HepG2 (cell line): ENCODE measurements around the gene AGTRAP. TPM values are rescaled to one million over a fixed set of nuclear protein-coding genes. Genes with fewer than 3 reads are reported as not detected.
A peak's percentile ranks its signal among the peaks of the same experiment; 100 is the strongest.

Experiments used
- ATAC-seq: fragments of 200-7000 bp; cut with Tn5 transposase; 3 replicates; pipeline ENCODE4 v1.9.1; 2020; ENCODE audit warnings: mild to moderate bottlenecking, moderate library complexity
- BruUV-seq: library from RNA; stranded (reverse); fragments of 400-500 nt; replicated peaks from 2 replicates; lab custom pipeline; 2021; lab: Mats Ljungman, UMichigan
- CTCF ChIA-PET: fragments of 300-600 bp; formaldehyde crosslinking; extraction: SDS; loops from one replicate; lab custom pipeline; 2021; ENCODE audit warnings: low total read pairs, inconsistent platforms, low intra/inter-chr PET ratio; lab: Yijun Ruan, JAX
- POLR2A ChIA-PET: fragments of 350-600 bp; sonication (Branson Sonifier 250); formaldehyde crosslinking; loops from one replicate; lab custom pipeline; 2020; ENCODE audit warnings: antibody characterized with exemption, inconsistent platforms; lab: Yijun Ruan, JAX
- DNase-seq: peaks from one replicate; pipeline ENCODE4 v3.0.0-alpha.2; 2015; ENCODE audit warnings: low spot score
- FAIRE-seq: peaks from 3 replicates; lab custom pipeline; 2011; peaks lifted over from hg19 to GRCh38; lab: Jason Lieb, UNC
- H2AFZ ChIP-seq: one replicate; pipeline ENCODE4 v1.6.1; 2011; ENCODE audit warnings: low read length, inconsistent platforms
- H3K27ac ChIP-seq: fragments of 300-600 bp; 3 replicates; pipeline ENCODE4 v1.8.0; 2011; ENCODE audit warnings: mixed run types, mild to moderate bottlenecking, mixed read lengths, low read length, inconsistent platforms; ENCODE audit not compliant: insufficient read depth; ENCODE audit errors: extremely low read length
- H3K27me3 ChIP-seq, 2 experiments: fragments of 200-600 bp in 1 of 2; 2 replicates in 1 of 2; 3 replicates in 1 of 2; pipeline versions ENCODE4 v1.6.0 to v1.8.0; 2011; ENCODE audit warnings: low read length in 2 of 2, mild to moderate bottlenecking in 2 of 2, moderate library complexity in 2 of 2, inconsistent platforms in 1 of 2; ENCODE audit not compliant: insufficient read depth in 2 of 2, control insufficient read depth in 1 of 2
- H3K36me3 ChIP-seq, 2 experiments: fragments of 200-600 bp in 1 of 2; replicated peaks in 1 of 2; 2 replicates in 1 of 2; 3 replicates in 1 of 2; pipeline versions ENCODE4 v1.5.1 to v1.8.0; 2011; ENCODE audit warnings: low read length in 2 of 2, inconsistent platforms in 1 of 2; ENCODE audit not compliant: insufficient read depth in 2 of 2, control insufficient read depth in 1 of 2
- H3K4me1 ChIP-seq: 2 replicates; pipeline ENCODE4 v1.5.1; 2012; ENCODE audit warnings: low read length, inconsistent platforms; ENCODE audit not compliant: insufficient read depth
- H3K4me2 ChIP-seq: 2 replicates; pipeline ENCODE4 v1.6.0; 2011; ENCODE audit warnings: low read depth, low read length, inconsistent platforms
- H3K4me3 ChIP-seq, 3 experiments: fragments of 200-600 bp in 1 of 3; sonication (generic), shearing (Covaris generic) in 1 of 3; replicated peaks in 1 of 3; 2 replicates each; pipeline ENCODE4 v1.5.1; 2011 to 2016; ENCODE audit warnings: low read length in 3 of 3, inconsistent platforms in 2 of 3, low read depth in 2 of 3, mild to moderate bottlenecking in 2 of 3, control low read depth in 1 of 3, mixed read lengths in 1 of 3; ENCODE audit not compliant: insufficient read depth in 1 of 3
- H3K79me2 ChIP-seq: one replicate; pipeline ENCODE4 v1.6.1; 2011; ENCODE audit warnings: low read length, inconsistent platforms; ENCODE audit not compliant: insufficient read depth
- H3K9ac ChIP-seq: 2 replicates; pipeline ENCODE4 v1.6.0; 2011; ENCODE audit warnings: mild to moderate bottlenecking, low read depth, low read length, inconsistent platforms; ENCODE audit not compliant: insufficient read depth
- H3K9me3 ChIP-seq: 2 replicates; pipeline ENCODE4 v1.5.1; 2012; ENCODE audit warnings: mild to moderate bottlenecking, low read length
- H4K20me1 ChIP-seq: 2 replicates; pipeline ENCODE4 v1.6.0; 2011; ENCODE audit warnings: inconsistent platforms, mild to moderate bottlenecking, low read length, moderate library complexity; ENCODE audit not compliant: insufficient read depth
- AGO1 ChIP-seq: fragments of 200-400 bp; formaldehyde crosslinking; IDR thresholded peaks from 2 replicates; pipeline ENCODE4 v1.6.1; 2017; ENCODE audit warnings: mild to moderate bottlenecking, low read depth, low read length, moderate library complexity; ENCODE audit not compliant: poor library complexity, severe bottlenecking
- CEBPB ChIP-seq: IDR thresholded peaks from 2 replicates; pipeline ENCODE4 v1.6.1; 2011; ENCODE audit warnings: low read depth, low read length, improper control_type of control experiment, borderline replicate concordance
- DMAP1 ChIP-seq: IDR thresholded peaks from 2 replicates; pipeline ENCODE4 v1.6.1; 2016
- EHMT2 ChIP-seq: fragments of 200-600 bp; sonication (generic); IDR thresholded peaks from 2 replicates; pipeline ENCODE4 v1.7.0; 2017; ENCODE audit warnings: antibody characterized with exemption, low read depth, low read length, borderline replicate concordance
- ELF4 ChIP-seq: sonication (generic); formaldehyde crosslinking; IDR thresholded peaks from 2 replicates; pipeline ENCODE4 v1.5.0; 2020; ENCODE audit warnings: missing genetic modification reagents, mild to moderate bottlenecking, moderate library complexity, borderline replicate concordance
- FOSL2 ChIP-seq: sonication (generic); formaldehyde crosslinking; IDR thresholded peaks from 2 replicates; pipeline ENCODE4 v1.4.0; 2020; ENCODE audit warnings: missing genetic modification reagents
- GATAD2A ChIP-seq: IDR thresholded peaks from 2 replicates; pipeline ENCODE4 v1.6.1; 2016
- HNF4G ChIP-seq, 2 experiments: sonication (generic) in 1 of 2; formaldehyde crosslinking in 1 of 2; IDR thresholded peaks; 2 replicates each; pipeline versions ENCODE4 v1.4.0 to v1.6.1; 2011 to 2020; ENCODE audit warnings: borderline replicate concordance in 2 of 2, low read depth in 2 of 2, mild to moderate bottlenecking in 2 of 2, low read length in 1 of 2, missing genetic modification reagents in 1 of 2, moderate library complexity in 1 of 2
- KAT8 ChIP-seq: IDR thresholded peaks from 2 replicates; pipeline ENCODE4 v1.6.1; 2016; ENCODE audit warnings: missing genetic modification reagents, missing compliant biosample characterization
- MAX ChIP-seq: IDR thresholded peaks from 2 replicates; pipeline ENCODE4 v1.6.1; 2012; ENCODE audit warnings: inconsistent platforms
- MED13 ChIP-seq: sonication (generic); formaldehyde crosslinking; IDR thresholded peaks from 2 replicates; pipeline ENCODE4 v1.5.0; 2020; ENCODE audit warnings: missing genetic modification reagents
- MYC ChIP-seq: sonication (generic); formaldehyde crosslinking; IDR thresholded peaks from 2 replicates; pipeline ENCODE4 v1.9.0; 2021; ENCODE audit warnings: missing genetic modification reagents, borderline replicate concordance
- NCOA2 ChIP-seq: sonication (generic); formaldehyde crosslinking; IDR thresholded peaks from 2 replicates; pipeline ENCODE4 v1.8.0; 2022; ENCODE audit warnings: inconsistent platforms
- PAX8 ChIP-seq: sonication (generic); formaldehyde crosslinking; IDR thresholded peaks from 2 replicates; pipeline ENCODE4 v1.8.0; 2022; ENCODE audit warnings: mild to moderate bottlenecking, missing genetic modification reagents, borderline replicate concordance
- POLR2A ChIP-seq, 2 experiments: IDR thresholded peaks; 2 replicates each; pipeline ENCODE4 v1.6.1; 2011; ENCODE audit warnings: low read depth in 2 of 2, low read length in 2 of 2, mild to moderate bottlenecking in 1 of 2, moderate library complexity in 1 of 2; ENCODE audit not compliant: insufficient read depth in 1 of 2
- SALL2 ChIP-seq: sonication (generic); formaldehyde crosslinking; IDR thresholded peaks from 2 replicates; pipeline ENCODE4 v1.8.1; 2023; ENCODE audit warnings: mild to moderate bottlenecking, missing genetic modification reagents, inconsistent platforms
- SAP130 ChIP-seq: IDR thresholded peaks from 2 replicates; pipeline ENCODE4 v1.6.1; 2016; ENCODE audit warnings: low read depth
- SIN3A ChIP-seq: IDR thresholded peaks from 2 replicates; pipeline ENCODE4 v1.6.1; 2011; ENCODE audit warnings: low read depth, mild to moderate bottlenecking, control low read depth, low read length, borderline replicate concordance
- YY1 ChIP-seq: IDR thresholded peaks from 2 replicates; pipeline ENCODE4 v1.6.1; 2011; ENCODE audit warnings: low read length, low read depth, moderate library complexity, mild to moderate bottlenecking; ENCODE audit not compliant: insufficient read depth, insufficient replicate concordance
- ZBTB7B ChIP-seq: sonication (generic); formaldehyde crosslinking; IDR thresholded peaks from 2 replicates; pipeline ENCODE4 v1.4.0; 2020; ENCODE audit warnings: missing genetic modification reagents
- ZFP82 ChIP-seq: sonication (generic); formaldehyde crosslinking; IDR thresholded peaks from 2 replicates; pipeline ENCODE4 v1.5.1; 2020; ENCODE audit warnings: mild to moderate bottlenecking, missing genetic modification reagents, borderline replicate concordance
- ZNF460 ChIP-seq: sonication (generic); formaldehyde crosslinking; IDR thresholded peaks from 2 replicates; pipeline ENCODE4 v1.5.1; 2020; ENCODE audit warnings: missing genetic modification reagents, mild to moderate bottlenecking, borderline replicate concordance
- ZNF644 ChIP-seq: IDR thresholded peaks from 2 replicates; pipeline ENCODE4 v1.6.1; 2016; ENCODE audit warnings: low read depth
- ZNF7 ChIP-seq: IDR thresholded peaks from 2 replicates; pipeline ENCODE4 v1.6.1; 2016; ENCODE audit warnings: missing biosample characterization, missing genetic modification reagents
- ZZZ3 ChIP-seq: sonication (generic); formaldehyde crosslinking; IDR thresholded peaks from 2 replicates; pipeline ENCODE4 v1.4.0; 2020; ENCODE audit warnings: missing genetic modification reagents, mild to moderate bottlenecking, borderline replicate concordance
- WGBS: methylation state at CpG from one replicate; pipeline ENCODE4 v1.1.6; 2017; ENCODE audit warnings: low lambda C conversion rate; 5-methylcytosine and 5-hydroxymethylcytosine counted together
- in situ Hi-C: cut with HindIII; loops from 2 replicates; pipeline ENCODE4 v1.10.0; 2017; ENCODE audit warnings: low pct_unique_long_range_greater_than_20kb; ENCODE audit not compliant: extremely low pct_ligation_motif_present
- intact Hi-C: fragments of 100-400 bp; cut with micrococcal nuclease; formaldehyde crosslinking; loops from one replicate; pipeline ENCODE4 v1.10.0; 2022; ENCODE audit not compliant: unreplicated experiment
- polyA plus RNA-seq, 8 experiments: library from polyadenylated mRNA; depleted of rRNA in 3 of 8; stranded (reverse) in 7 of 8; unstranded in 1 of 8; fragments of >200 nt; fragmentation: Illumina TruSeq in 4 of 8; extraction: Trizol in 4 of 8; gene quantifications; 2 replicates each; pipeline versions ENCODE4 v1.2.1 to v1.2.3, GENCODE V29; 2011 to 2016; ENCODE audit warnings: low read depth in 4 of 8, missing spikeins in 1 of 8, mixed read lengths in 1 of 8; ENCODE audit not compliant: insufficient read depth in 1 of 8
- total RNA-seq, 5 experiments: library from RNA; depleted of rRNA; stranded (reverse); fragments of >200 nt; fragmentation: Illumina TruSeq; extraction: Trizol; gene quantifications; 2 replicates each; pipeline ENCODE4 v1.2.3, GENCODE V29; 2016; ENCODE audit warnings: low read depth in 1 of 5

AGTRAP gene
- total and polyA plus RNA-seq, 2 of the 13 experiments (the other 11 are each of a cell fraction or from before 2014, with no cell fraction given), result 28.3 to 32.0 TPM

- ChIA-PET CTCF (no interaction called here), POLR2A (interaction anchor here (0.7 to 3.5 kb wide), 16 partner anchors 10 to 474 kb away, joined by 3 to 17 read pairs (median 4); partner anchors contain the start of genes CLCN6, FBXO2, FBXO44 and FBXO6)
- 53% methylated on average over 5 of the region's 15 CpGs for WGBS
- Histone ChIP-seq H3K4me2 (peak overlapping the region; percentile 88), H3K9me3 (no peaks in the 10 kb centered on the region), H3K27me3 (peaks cover 0 to 3% of the 10 kb centered on the region in 2 experiments; a peak in 2 of 5 replicates), H3K36me3 (no peaks in the 10 kb centered on the region), H3K4me3 (peak overlapping the region; percentile 86 to 99 (median 98)), H4K20me1 (no peaks in the 10 kb centered on the region), H3K79me2 (no peaks in the 10 kb centered on the region), H2AFZ (no peak overlapping the region), H3K9ac (peak overlapping the region; percentile 75), H3K27ac (peak overlapping the region; percentile 71), H3K4me1 (peaks cover 43% of the 10 kb centered on the region)
- in situ Hi-C loops, result no loop called here
- TSS peak; percentile 81 for BruUV-seq
- intact Hi-C loops, result no loop called here
- FAIRE-seq, result peak; percentile 39
- DNase-seq, result peak; percentile 65
- ATAC-seq, result peak; percentile 61
- TF ChIP-seq ZNF644 (CRISPR knock-in tag), result 0 out of 2 replicates have a peak, but pooled peaks have one; percentile 53
- TF ChIP-seq DMAP1 (CRISPR knock-in tag), result peak; percentile 36; the same call in 1 of the 2 replicates
- 0 out of 2 replicates have a peak, but pooled peaks have one; percentile 8 for TF ChIP-seq NCOA2 (CRISPR knock-in tag)
- no peak for TF ChIP-seq SALL2 (CRISPR knock-in tag)
- peak in 1 of 2 experiments; percentile 23; a peak in 1 of 4 replicates for TF ChIP-seq POLR2A (IDR thresholded peaks at IDR 0.05; ENCODE audit: insufficient read depth in 1 of 2, low read depth in 2 of 2, low read length in 2 of 2)
- TF ChIP-seq SIN3A, result 0 out of 2 replicates have a peak, but pooled peaks have one; percentile 19
- TF ChIP-seq SAP130 (CRISPR knock-in tag), result peak; percentile 2; the same call in 1 of the 2 replicates
- TF ChIP-seq MYC (CRISPR knock-in tag), result peak; percentile 66; the same call in 1 of the 2 replicates
- TF ChIP-seq ZBTB7B, result 0 out of 2 replicates have a peak, but pooled peaks have one; percentile 5
- peak; percentile 38; the same call in 1 of the 2 replicates for TF ChIP-seq GATAD2A (CRISPR knock-in tag)
- 0 out of 2 replicates have a peak, but pooled peaks have one; percentile 63 for TF ChIP-seq ELF4 (CRISPR knock-in tag)
- TF ChIP-seq ZZZ3 (CRISPR knock-in tag), result no peak
- TF ChIP-seq EHMT2, result peak; percentile 69; the same call in 1 of the 2 replicates
- peak; percentile 20; the same call in 1 of the 2 replicates for TF ChIP-seq KAT8 (CRISPR knock-in tag)
- TF ChIP-seq AGO1, result peak; percentile 2
- peak; percentile 52; the same call in 1 of the 2 replicates for TF ChIP-seq HNF4G (IDR thresholded peaks at IDR 0.05; ENCODE audit: borderline replicate concordance, low read depth, low read length)
- TF ChIP-seq HNF4G (CRISPR knock-in tag; IDR thresholded peaks at IDR 0.05; ENCODE audit: borderline replicate concordance, low read depth), result no peak
- no peak for TF ChIP-seq ZFP82
- no peak for TF ChIP-seq PAX8 (CRISPR knock-in tag)
- TF ChIP-seq ZNF460 (CRISPR knock-in tag), result no peak
- TF ChIP-seq ZNF7 (CRISPR knock-in tag), result no peak
- peak; percentile 65 for TF ChIP-seq FOSL2 (CRISPR knock-in tag)
- peak; percentile 85 for TF ChIP-seq YY1
- peak; percentile 84 for TF ChIP-seq CEBPB
- TF ChIP-seq MAX, result peak; percentile 57
- no peak for TF ChIP-seq MED13 (CRISPR knock-in tag)
Measured at GRCh38 chr1:11736746-11737639, 1.1 kb downstream of the AGTRAP start.
